Natural killer cell treated with Interleukin-12 subunit alpha and Interleukin-12 subunit beta and Interleukin-15 and Interleukin-18, amount 100 ng/mL, for 72 hours (primary cell): ENCODE data around the gene FOXRED2. TPM values are rescaled to one million over a fixed set of nuclear protein-coding genes. Genes with fewer than 3 reads are reported as not detected.

Source experiments
- ATAC-seq, 2 donors: fragments of 150-1000 bp; cut with Tn5 transposase in 1 of 2; sonication (Bioruptor Pico), chemical (Tn5 transposase) in 1 of 2; 2 replicates each; pipeline ENCODE4 v1.10.0; 2021
- DNase-seq: peaks from one replicate; pipeline ENCODE4 v3.0.0; 2022; ENCODE audit warnings: low spot score
- H3K27ac Mint-ChIP-seq, 2 donors: 1 replicate in 1 of 2; 2 replicates in 1 of 2; pipeline ENCODE4 v1.8.0; 2022; ENCODE audit warnings: mixed read lengths in 2 of 2, mild to moderate bottlenecking in 1 of 2, moderate library complexity in 1 of 2
- H3K27me3 Mint-ChIP-seq, 2 donors: 1 replicate in 1 of 2; 2 replicates in 1 of 2; pipeline ENCODE4 v1.8.0; 2022; ENCODE audit warnings: mixed read lengths in 2 of 2
- H3K36me3 Mint-ChIP-seq: one replicate; pipeline ENCODE4 v1.8.0; 2022; ENCODE audit warnings: mixed read lengths
- H3K4me1 Mint-ChIP-seq, 2 donors: 1 replicate in 1 of 2; 2 replicates in 1 of 2; pipeline ENCODE4 v1.8.0; 2022; ENCODE audit warnings: low read depth in 2 of 2, mixed read lengths in 2 of 2, mild to moderate bottlenecking in 1 of 2
- H3K4me3 Mint-ChIP-seq: one replicate; pipeline ENCODE4 v1.8.0; 2022; ENCODE audit warnings: mixed read lengths
- H3K9me3 Mint-ChIP-seq: 2 replicates; pipeline ENCODE4 v1.8.0; 2022; ENCODE audit warnings: mixed read lengths
- total RNA-seq, 2 donors: library from RNA; stranded (reverse); gene quantifications; one replicate each; pipeline ENCODE4 v1.2.3, GENCODE V29; 2022

FOXRED2 gene
- total RNA-seq, 2 donors from 2014 or later, result 6.5 to 25.5 TPM

DNA sequence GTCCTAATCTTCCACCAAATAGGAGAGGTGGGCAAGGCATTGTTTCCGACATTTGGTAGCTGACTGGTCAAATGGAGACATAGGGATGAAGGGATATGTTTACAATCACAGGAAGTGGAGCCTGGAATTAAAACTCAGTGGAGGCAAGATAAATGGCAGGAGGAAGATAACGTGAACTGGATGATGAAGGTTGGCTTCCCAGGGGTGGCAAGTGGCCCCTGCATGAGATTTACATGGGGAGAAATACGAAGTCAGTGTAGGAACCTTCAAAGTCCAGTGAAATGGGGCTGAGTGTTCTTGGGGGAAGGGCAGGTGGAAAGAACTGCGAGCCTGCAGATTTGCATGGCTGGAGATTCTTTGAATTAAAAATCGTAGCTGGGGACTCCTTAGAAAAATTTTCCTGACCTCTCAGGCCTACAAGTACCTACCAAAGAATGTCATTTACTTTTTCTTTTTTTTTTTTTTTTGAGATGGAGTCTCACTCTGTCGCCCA lies 724 bp upstream of the FOXRED2 start:
- peak overlapping the region; percentile 66 for H3K4me3 Mint-ChIP-seq
- ATAC-seq (no peak), DNase-seq (no peak)
- H3K9me3 Mint-ChIP-seq, result no peaks in the 10 kb centered on the region
- peaks cover 11 to 14% of the 10 kb centered on the region in 2 donors for H3K4me1 Mint-ChIP-seq
- H3K27me3 Mint-ChIP-seq, result no peaks in the 10 kb centered on the region
- peaks cover 11% of the 10 kb centered on the region for H3K36me3 Mint-ChIP-seq
- H3K27ac Mint-ChIP-seq, result peak overlapping the region in 1 of 2 donors; percentile 45

DNA sequence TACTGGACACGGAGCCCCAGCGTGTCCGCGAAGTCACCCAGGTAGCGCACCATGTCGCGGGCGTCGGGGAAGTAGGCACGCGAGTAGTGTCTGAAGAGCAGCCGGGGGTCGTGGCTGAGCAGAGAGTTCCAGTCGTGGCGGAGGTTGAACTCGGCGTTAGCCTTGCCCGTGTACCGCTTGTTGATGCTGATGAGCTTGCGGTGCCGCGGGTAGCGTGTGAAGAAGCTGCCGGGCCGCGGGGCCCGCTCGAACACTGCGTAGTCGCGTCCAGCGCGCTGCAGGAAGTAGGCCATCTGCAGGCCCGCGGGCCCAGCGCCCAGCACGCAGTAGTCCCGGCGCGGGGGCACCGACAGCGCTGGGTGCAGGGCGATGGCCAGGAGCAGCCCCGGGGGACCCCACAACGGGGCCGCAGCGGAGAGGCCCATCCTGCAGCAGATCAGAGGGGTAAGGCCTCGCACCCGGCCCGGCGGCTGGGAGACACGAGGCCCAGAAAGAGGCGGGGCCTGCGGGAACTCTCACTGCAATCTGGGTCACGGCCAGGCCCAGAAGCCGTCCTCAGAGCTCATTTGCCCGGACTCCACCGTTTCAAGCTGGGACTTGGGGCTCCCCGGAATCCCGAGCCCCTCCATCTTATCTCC lies 723 bp downstream of the FOXRED2 start:
- Mint-ChIP-seq H3K36me3 (peaks cover 1% of the 10 kb centered on the region), H3K4me1 (peaks cover 7 to 9% of the 10 kb centered on the region in 2 donors), H3K27ac (no peak overlapping the region)

DNA sequence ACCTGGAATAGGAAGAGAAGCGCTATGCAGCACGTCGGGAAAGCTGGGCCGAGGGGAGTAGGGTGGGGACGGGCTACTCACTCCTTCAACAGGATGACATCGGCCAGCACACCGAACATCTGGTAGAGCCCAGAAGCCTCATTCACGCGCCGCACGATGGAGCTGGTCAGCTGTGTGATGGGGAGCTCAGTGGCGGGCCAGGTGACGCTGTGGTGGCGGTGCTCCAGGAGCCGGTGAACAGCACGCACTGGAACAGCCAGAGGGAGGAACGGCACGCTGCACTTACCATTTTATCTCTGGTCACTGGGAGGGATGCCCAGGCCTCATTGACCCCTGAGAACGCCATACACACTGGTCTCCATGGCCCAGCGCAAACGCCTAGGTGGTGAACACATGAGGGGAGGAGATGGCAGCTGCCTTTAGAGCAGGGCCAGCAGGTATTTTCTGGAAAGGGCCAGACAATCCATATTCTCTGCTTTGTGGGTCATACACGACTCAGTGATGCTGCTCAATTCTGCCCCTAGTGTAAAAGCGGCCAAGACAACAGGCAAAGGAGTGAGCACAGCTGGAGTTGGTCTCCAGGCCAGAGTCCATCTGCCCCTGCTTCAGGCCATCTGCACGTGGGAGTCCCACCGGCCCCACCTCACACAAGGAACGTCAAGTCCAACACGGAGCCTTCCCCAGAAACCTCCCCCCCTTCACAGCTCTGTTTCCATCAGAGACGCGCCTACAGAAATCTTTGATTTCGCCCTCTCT lies 8.8 kb downstream of the FOXRED2 start:
- peak in 1 of 2 donors; percentile 24 for ATAC-seq
- Mint-ChIP-seq H3K27me3 (no peaks in the 10 kb centered on the region), H3K36me3 (no peaks in the 10 kb centered on the region), H3K27ac (no peak overlapping the region), H3K4me1 (peaks cover 0 to 5% of the 10 kb centered on the region in 2 donors), H3K4me3 (no peak overlapping the region), H3K9me3 (no peaks in the 10 kb centered on the region)
- no peak for DNase-seq

More for the DNA sequence above, 723 bp downstream of the FOXRED2 start:
- no peak for ATAC-seq
- no peak for DNase-seq
- Mint-ChIP-seq H3K4me3 (peak overlapping the region; percentile 66), H3K9me3 (no peaks in the 10 kb centered on the region), H3K27me3 (no peaks in the 10 kb centered on the region)

DNA sequence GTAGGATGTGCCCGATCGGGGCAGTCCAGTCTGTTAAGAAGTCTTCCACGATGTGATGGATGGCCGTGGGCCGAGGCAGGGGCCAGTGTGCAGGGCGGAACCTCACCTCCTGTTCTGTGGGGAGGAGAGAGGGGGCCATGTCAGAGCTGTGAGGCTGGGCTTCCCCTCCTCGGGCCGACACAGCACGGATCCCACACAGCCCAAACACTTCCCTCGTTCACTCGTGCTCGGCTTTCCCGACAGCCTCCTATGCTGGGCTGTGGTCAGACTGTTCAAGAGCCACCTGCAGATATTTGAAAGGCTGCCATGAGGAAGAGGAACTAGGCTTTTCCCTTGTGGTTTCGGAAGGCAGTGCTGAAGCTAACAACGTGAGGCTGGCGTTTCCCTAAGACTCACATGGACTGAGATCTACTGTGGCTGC lies 13.1 kb downstream of the FOXRED2 start:
- no peaks in the 10 kb centered on the region for H3K36me3 Mint-ChIP-seq
- H3K9me3 Mint-ChIP-seq, result no peaks in the 10 kb centered on the region
- DNase-seq (no peak), ATAC-seq (peak; percentile 36 to 71)
- H3K27ac Mint-ChIP-seq, result peak overlapping the region in 1 of 2 donors; percentile 47
- no peaks in the 10 kb centered on the region for H3K27me3 Mint-ChIP-seq
- no peak overlapping the region for H3K4me3 Mint-ChIP-seq
- H3K4me1 Mint-ChIP-seq, result peaks cover 0 to 5% of the 10 kb centered on the region in 2 donors

DNA sequence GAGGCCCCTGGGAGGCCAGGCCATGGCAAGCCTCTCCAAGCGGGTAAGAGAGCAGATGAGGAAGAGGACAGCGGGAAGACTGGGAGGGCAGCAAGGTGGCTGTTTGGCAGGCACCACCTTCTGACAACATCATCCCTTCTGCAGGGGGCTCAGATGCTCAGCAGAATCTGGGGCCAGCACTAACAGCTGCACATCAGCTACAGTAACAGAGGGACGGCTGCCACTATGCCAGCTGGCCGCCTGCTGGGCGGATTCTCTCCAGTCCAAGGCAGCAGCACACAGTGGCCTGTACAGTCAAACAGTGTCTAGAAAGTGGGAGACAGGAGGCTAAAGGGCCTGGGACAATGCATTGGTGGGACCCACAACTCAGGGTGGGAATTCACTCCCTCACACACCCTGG lies 14.7 kb downstream of the FOXRED2 start:
- no peak for DNase-seq
- ATAC-seq, result no peak
- no peaks in the 10 kb centered on the region for H3K9me3 Mint-ChIP-seq
- no peaks in the 10 kb centered on the region for H3K27me3 Mint-ChIP-seq
- no peak overlapping the region for H3K27ac Mint-ChIP-seq
- no peak overlapping the region for H3K4me3 Mint-ChIP-seq
- H3K36me3 Mint-ChIP-seq, result peaks cover 3% of the 10 kb centered on the region
- peaks cover 0 to 5% of the 10 kb centered on the region in 2 donors for H3K4me1 Mint-ChIP-seq

DNA sequence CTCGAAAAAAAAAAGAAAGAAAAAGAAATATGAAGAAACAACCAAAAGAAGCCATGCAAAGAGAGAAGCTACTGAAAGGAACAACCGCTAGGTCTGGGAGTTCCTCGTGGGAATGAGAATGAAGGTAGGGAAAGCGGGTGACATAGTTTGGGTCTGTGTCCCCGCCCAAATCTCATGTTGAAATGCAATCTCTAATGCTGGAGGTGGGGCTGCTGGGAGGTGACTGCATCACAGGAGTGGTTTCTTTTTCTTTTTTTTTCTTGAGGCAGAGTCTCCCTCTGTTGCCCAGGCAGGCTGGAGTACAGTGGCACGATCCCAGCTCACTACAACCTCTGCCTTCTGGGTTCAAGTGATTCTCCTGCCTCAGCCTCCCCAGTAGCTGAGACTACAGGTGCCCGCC lies 15.7 kb downstream of the FOXRED2 start:
- H3K9me3 Mint-ChIP-seq, result no peaks in the 10 kb centered on the region
- H3K4me3 Mint-ChIP-seq, result no peak overlapping the region
- H3K27ac Mint-ChIP-seq, result no peak overlapping the region
- ATAC-seq, result no peak
- H3K27me3 Mint-ChIP-seq, result no peaks in the 10 kb centered on the region
- H3K36me3 Mint-ChIP-seq, result peaks cover 5% of the 10 kb centered on the region
- DNase-seq, result no peak
- H3K4me1 Mint-ChIP-seq, result peaks cover 0 to 5% of the 10 kb centered on the region in 2 donors

DNA sequence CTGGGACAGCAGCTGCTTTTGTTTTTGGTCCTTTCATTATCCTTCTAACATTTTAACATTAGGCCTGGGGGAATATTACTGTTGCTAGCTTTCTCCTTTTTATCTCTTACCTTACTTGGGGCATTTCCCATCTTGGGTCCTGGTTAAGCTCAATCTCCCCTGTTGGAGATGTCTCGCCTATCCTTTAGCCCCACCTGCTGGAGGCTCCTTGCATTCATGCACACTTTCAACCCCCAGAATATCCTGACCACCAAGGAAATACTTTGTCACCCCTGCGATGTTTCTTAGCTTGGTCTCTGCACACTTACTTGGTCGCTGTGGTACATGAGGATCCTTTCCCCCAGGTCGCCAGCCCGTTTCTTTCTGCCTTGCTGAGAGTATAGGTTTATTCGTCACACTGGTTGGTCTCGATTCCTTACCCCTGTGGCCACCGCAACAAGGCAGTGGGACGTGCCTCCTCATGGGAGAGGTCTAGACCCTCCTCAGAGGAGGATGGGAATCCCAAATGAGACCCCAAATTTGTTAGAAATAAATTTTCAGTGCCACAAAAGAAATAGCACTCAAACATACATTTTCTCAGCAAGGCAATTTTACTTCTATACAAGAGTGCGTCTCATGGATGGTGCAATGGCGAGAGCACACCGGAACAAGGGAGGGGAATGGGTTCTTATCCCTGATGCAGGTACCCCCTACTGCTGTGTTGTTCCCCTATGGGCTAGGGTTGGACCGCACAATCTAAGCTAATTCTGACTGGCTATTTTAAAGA lies 20.0 kb downstream of the FOXRED2 start:
- no peaks in the 10 kb centered on the region for H3K27me3 Mint-ChIP-seq
- no peak overlapping the region for H3K27ac Mint-ChIP-seq
- no peak overlapping the region for H3K4me3 Mint-ChIP-seq
- DNase-seq, result no peak
- ATAC-seq, result no peak
- H3K4me1 Mint-ChIP-seq, result peaks cover 5 to 7% of the 10 kb centered on the region in 2 donors
- H3K9me3 Mint-ChIP-seq, result no peaks in the 10 kb centered on the region
- peaks cover 5% of the 10 kb centered on the region for H3K36me3 Mint-ChIP-seq

DNA sequence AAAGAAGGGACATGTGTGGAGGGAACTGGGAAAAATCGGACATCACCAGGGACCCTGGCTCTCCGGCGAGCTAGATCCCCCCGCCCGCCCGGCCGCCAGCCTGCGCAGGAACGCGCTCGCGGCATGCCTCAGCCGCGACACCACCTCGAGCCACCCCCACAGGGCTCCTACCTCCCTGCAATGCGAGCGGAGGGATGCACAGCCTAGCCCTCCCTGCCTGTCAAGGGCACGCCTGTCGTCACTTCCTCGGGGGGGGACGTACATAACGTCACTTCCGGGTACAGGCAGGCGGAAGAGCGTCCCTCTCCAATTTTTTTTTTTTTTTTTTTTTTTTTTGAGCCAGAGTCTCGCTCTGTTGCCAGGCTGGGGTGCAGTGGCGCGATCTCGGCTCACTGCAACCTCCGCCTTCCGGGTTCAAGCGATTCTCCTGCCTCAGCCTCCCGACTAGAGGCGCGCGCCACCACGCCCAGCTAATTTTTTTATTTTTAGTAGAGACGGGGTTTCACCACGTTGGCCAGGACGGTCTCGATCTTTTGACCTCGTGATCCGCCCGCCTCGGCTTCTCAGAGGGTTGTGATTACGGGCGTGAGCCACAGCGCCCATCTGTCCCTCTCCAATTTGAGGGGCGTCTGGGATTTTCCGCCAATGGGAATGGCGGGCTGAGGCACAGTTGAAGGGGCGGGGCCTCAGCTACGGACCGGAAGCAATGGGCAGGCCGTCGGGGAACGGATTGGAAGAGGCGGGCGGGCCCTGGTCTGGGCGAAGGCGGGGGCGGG lies 25.3 kb downstream of the FOXRED2 start, which contains the start of gene TXN2:
TSS of gene TXN2 (minus strand) at position 248 of the 776 bp plus-strand sequence. CDS start 803 bp downstream, outside the sequence.
- Mint-ChIP-seq H3K27ac (peak within 1 kb of the TSS; percentile 87 to 94), H3K9me3 (no peaks in the 10 kb centered on the region), H3K36me3 (peaks cover 5% of the 10 kb centered on the region), H3K27me3 (no peaks in the 10 kb centered on the region), H3K4me1 (peaks cover 18% of the 10 kb centered on the region in 2 donors), H3K4me3 (peak within 1 kb of the TSS; percentile 93)
- peak; percentile 97 for DNase-seq
- peak; percentile 94 to 96 for ATAC-seq

DNA sequence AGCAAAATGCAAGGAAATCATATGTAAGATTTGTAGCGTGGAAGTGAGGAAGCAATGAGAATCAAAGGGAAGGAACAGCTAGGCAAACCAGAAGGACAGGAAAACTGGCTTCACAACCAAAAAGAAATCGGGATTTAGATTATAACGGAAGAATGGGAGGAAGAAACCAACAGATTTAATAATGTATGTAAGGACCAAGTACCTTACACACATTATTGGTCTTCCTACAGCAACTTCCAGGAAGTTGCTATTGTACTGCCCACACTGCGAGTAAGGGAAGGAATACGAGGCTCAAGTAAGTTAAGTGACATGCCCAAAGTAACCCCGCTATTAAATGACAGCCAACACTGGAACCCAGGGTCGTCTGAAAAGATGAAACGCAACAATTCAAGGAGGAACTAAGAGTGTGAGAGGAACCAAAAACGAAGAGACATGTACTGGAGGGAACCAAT lies 25.9 kb downstream of the FOXRED2 start:
- Mint-ChIP-seq H3K4me1 (peaks cover 18 to 19% of the 10 kb centered on the region in 2 donors), H3K4me3 (peak overlapping the region; percentile 93), H3K9me3 (no peaks in the 10 kb centered on the region), H3K27me3 (no peaks in the 10 kb centered on the region), H3K27ac (peak overlapping the region; percentile 87 to 94), H3K36me3 (peaks cover 9% of the 10 kb centered on the region)
- DNase-seq (no peak), ATAC-seq (no peak)

DNA sequence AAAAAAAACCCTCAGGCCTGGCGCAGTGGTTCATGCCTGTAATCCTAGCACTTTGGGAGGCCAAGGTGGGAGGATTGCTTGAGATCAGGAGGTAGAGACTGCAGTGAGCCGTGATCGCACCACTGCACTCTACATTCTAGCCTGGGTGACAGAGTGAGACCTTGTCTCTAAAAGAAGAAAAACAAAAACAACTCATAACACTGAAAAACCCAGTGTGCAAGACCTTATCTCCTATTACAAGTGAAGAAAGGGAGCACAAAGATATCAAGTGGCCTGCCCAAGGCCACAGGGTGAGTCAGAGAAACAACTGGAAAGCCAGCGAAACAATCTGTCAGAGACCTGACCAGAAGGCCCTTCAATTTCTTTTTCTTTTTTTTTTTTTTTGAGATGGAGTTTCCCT lies 27.9 kb downstream of the FOXRED2 start:
- Mint-ChIP-seq H3K27me3 (no peaks in the 10 kb centered on the region), H3K9me3 (no peaks in the 10 kb centered on the region), H3K27ac (no peak overlapping the region), H3K36me3 (peaks cover 16% of the 10 kb centered on the region), H3K4me1 (peaks cover 18 to 22% of the 10 kb centered on the region in 2 donors), H3K4me3 (no peak overlapping the region)
- ATAC-seq (no peak), DNase-seq (no peak)

DNA sequence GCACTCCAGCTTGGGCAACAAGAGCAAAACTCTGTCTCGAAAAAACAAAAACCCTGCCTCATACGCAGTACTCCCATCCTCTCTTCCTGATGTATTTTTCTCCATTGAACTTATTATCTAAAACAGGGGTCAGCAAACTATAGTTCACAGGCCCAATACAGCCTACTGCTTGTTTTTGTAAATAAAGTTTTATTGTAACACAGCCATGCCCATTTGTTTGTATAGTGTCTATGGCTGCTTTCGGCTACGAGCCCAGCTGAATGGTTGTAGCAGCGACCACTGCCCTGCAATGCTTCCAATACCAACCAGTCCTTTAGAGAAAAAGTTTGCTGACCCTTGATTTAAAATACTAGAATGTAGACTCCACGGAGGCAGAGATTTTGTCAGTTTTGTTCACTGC lies 31.5 kb downstream of the FOXRED2 start:
- ATAC-seq, result no peak
- no peak for DNase-seq
- Mint-ChIP-seq H3K27ac (no peak overlapping the region), H3K4me3 (no peak overlapping the region), H3K36me3 (peaks cover 22% of the 10 kb centered on the region), H3K4me1 (peaks cover 4 to 11% of the 10 kb centered on the region in 2 donors), H3K27me3 (no peaks in the 10 kb centered on the region), H3K9me3 (no peaks in the 10 kb centered on the region)

DNA sequence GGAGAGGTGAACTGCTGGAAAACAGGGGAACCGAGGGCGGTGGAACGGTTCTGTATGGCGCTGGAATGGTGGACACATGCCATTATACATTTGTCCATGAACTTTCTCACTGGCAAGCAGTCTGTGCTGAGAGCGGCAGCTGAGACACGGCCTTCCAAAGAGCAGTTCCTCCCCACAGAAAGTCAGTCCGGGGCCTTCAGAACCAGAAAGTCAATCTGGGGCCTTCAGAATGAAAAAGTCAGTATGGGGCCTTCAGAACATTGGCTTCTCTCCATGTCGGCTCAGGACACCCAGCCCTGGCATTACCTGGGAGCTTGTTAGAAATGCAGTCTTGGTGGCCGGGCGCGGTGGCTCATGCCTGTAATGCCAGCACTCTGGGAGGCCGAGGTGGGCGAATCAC lies 34.2 kb downstream of the FOXRED2 start:
- Mint-ChIP-seq H3K9me3 (no peaks in the 10 kb centered on the region), H3K27ac (no peak overlapping the region), H3K27me3 (no peaks in the 10 kb centered on the region), H3K4me3 (no peak overlapping the region), H3K4me1 (peaks cover 12 to 16% of the 10 kb centered on the region in 2 donors), H3K36me3 (peaks cover 22% of the 10 kb centered on the region)
- ATAC-seq (no peak), DNase-seq (no peak)

DNA sequence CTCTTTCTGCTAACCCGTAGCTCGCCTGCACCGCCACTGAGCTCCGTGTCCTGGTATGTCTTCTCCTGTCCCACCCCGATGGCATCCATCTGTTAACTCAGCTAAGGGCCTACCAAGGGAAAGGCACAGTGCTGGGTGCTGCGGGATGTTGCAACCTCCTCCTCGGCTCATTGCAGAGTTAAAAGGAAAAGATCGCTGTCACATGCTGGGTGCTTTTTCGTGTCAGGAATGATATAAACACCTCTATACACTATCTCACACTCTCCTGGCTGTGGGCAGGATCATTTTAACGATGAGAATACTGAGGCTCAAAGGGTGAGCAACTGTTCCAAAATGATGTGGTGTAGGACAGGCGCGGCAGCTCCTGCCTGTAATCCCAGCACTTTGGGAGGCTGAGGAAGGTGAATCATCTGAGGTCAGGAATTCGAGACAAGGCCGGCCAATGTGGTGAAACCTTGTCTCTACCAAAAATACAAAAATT lies 35.5 kb downstream of the FOXRED2 start:
- H3K4me3 Mint-ChIP-seq, result no peak overlapping the region
- no peak for DNase-seq
- H3K27ac Mint-ChIP-seq, result no peak overlapping the region

More for the DNA sequence above, 35.5 kb downstream of the FOXRED2 start:
- ATAC-seq, result no peak
- no peaks in the 10 kb centered on the region for H3K9me3 Mint-ChIP-seq
- H3K27me3 Mint-ChIP-seq, result no peaks in the 10 kb centered on the region
- peaks cover 15% of the 10 kb centered on the region for H3K36me3 Mint-ChIP-seq
- H3K4me1 Mint-ChIP-seq, result peaks cover 12 to 20% of the 10 kb centered on the region in 2 donors
